H1 (cell line): ENCODE measurements around the gene PHLDB3. TPM values are rescaled to one million over a fixed set of nuclear protein-coding genes. Genes with fewer than 3 reads are reported as not detected.

ENCODE experiments used
- CTCF ChIA-PET: fragments of 300-600 bp; sonication (Branson Sonifier 250); formaldehyde crosslinking; loops from one replicate; lab custom pipeline; 2021; ENCODE audit not compliant: partially characterized antibody; lab: Charles Lee
- POLR2A ChIA-PET: fragments of 300-600 bp; sonication (Branson Sonifier 250); formaldehyde crosslinking; loops from one replicate; lab custom pipeline; 2021; ENCODE audit warnings: inconsistent platforms; ENCODE audit not compliant: partially characterized antibody; lab: Charles Lee
- DNase-seq, 2 experiments: peaks; one replicate each; pipeline versions ENCODE4 v3.0.0 to v3.0.0-alpha.2; 2010 to 2022; ENCODE audit warnings: low spot score in 2 of 2, low read depth in 1 of 2, mixed read lengths in 1 of 2
- FAIRE-seq: peaks from 2 replicates; lab custom pipeline; 2011; peaks lifted over from hg19 to GRCh38; lab: Jason Lieb, UNC
- H2AFZ ChIP-seq: 2 replicates; pipeline ENCODE4 v1.8.1; 2012; ENCODE audit warnings: low read length, inconsistent platforms
- H2AK5ac ChIP-seq: 2 replicates; pipeline ENCODE4 v1.6.1; 2013; ENCODE audit warnings: low read depth, low read length
- H2BK120ac ChIP-seq: replicated peaks from 2 replicates; pipeline ENCODE3; 2013; ENCODE audit warnings: low read depth, low read length, inconsistent platforms
- H2BK12ac ChIP-seq: 2 replicates; pipeline ENCODE4 v1.6.1; 2013; ENCODE audit warnings: low read depth, low read length
- H2BK15ac ChIP-seq: 2 replicates; pipeline ENCODE4 v1.6.1; 2013; ENCODE audit warnings: low read length
- H2BK20ac ChIP-seq: 2 replicates; pipeline ENCODE4 v1.6.1; 2013; ENCODE audit warnings: low read length
- H2BK5ac ChIP-seq: 2 replicates; pipeline ENCODE4 v1.6.1; 2013; ENCODE audit warnings: low read depth, low read length
- H3K14ac ChIP-seq: 2 replicates; pipeline ENCODE4 v1.6.1; 2013; ENCODE audit warnings: inconsistent platforms; ENCODE audit not compliant: insufficient read length
- H3K18ac ChIP-seq: 2 replicates; pipeline ENCODE4 v1.6.1; 2013; ENCODE audit warnings: low read length; ENCODE audit errors: extremely low read depth
- H3K23ac ChIP-seq: 2 replicates; pipeline ENCODE4 v1.6.1; 2013; ENCODE audit warnings: inconsistent platforms; ENCODE audit not compliant: insufficient read length
- H3K23me2 ChIP-seq: 2 replicates; pipeline ENCODE4 v1.6.1; 2013; ENCODE audit warnings: low read depth, low read length
- H3K27ac ChIP-seq: 2 replicates; pipeline ENCODE4 v1.6.1; 2011; ENCODE audit warnings: low read depth, low read length, inconsistent platforms
- H3K27me3 ChIP-seq, 4 experiments: replicated peaks in 1 of 4; 1 replicate in 1 of 4; 2 replicates in 3 of 4; pipeline versions ENCODE4 v1.6.1 to v1.8.1; 2011 to 2013; ENCODE audit warnings: low read length in 3 of 4, mild to moderate bottlenecking in 3 of 4, inconsistent platforms in 2 of 4, mixed read lengths in 2 of 4, moderate library complexity in 1 of 4; ENCODE audit not compliant: control insufficient read depth in 3 of 4, insufficient read depth in 3 of 4; ENCODE audit errors: extremely low read depth in 1 of 4
- H3K36me3 ChIP-seq, 4 experiments: 2 replicates each; pipeline versions ENCODE4 v1.6.1 to v1.8.1; 2011 to 2013; ENCODE audit warnings: mild to moderate bottlenecking in 4 of 4, low read length in 3 of 4, moderate library complexity in 2 of 4, control low read depth in 1 of 4, inconsistent platforms in 1 of 4; ENCODE audit not compliant: insufficient read depth in 4 of 4, control insufficient read depth in 2 of 4
- H3K4ac ChIP-seq: replicated peaks from 2 replicates; pipeline ENCODE3; 2013; ENCODE audit warnings: low read length, low read depth, mixed read lengths, inconsistent platforms; ENCODE audit not compliant: insufficient read length
- H3K4me1 ChIP-seq, 4 experiments: replicated peaks in 1 of 4; 1 replicate in 1 of 4; 2 replicates in 3 of 4; pipeline versions ENCODE4 v1.6.1 to v1.8.1; 2011 to 2013; ENCODE audit warnings: low read length in 3 of 4, inconsistent platforms in 2 of 4, mixed read lengths in 1 of 4; ENCODE audit not compliant: insufficient read depth in 4 of 4, control insufficient read depth in 3 of 4
- H3K4me2 ChIP-seq, 2 experiments: 2 replicates each; pipeline versions ENCODE4 v1.6.1 to v1.8.1; 2011 to 2013; ENCODE audit warnings: low read depth in 2 of 2, low read length in 2 of 2, control low read depth in 1 of 2, inconsistent platforms in 1 of 2, mild to moderate bottlenecking in 1 of 2; ENCODE audit not compliant: insufficient read depth in 1 of 2
- H3K4me3 ChIP-seq, 4 experiments: fragments of 200-600, 300-600 bp in 1 of 4; sonication (generic), shearing (Covaris generic), sonication (Bioruptor Twin) in 1 of 4; 2 replicates each; pipeline versions ENCODE4 v1.5.1 to v1.8.1; 2011 to 2016; ENCODE audit warnings: low read length in 4 of 4, low read depth in 3 of 4, control low read depth in 2 of 4, inconsistent platforms in 2 of 4, mild to moderate bottlenecking in 2 of 4, mixed read lengths in 1 of 4, moderate library complexity in 1 of 4; ENCODE audit not compliant: insufficient read depth in 2 of 4; ENCODE audit errors: extremely low read depth in 1 of 4
- H3K56ac ChIP-seq: replicated peaks from 2 replicates; pipeline ENCODE3; 2013; ENCODE audit warnings: low read depth, mild to moderate bottlenecking, mixed read lengths, low read length, inconsistent platforms; ENCODE audit not compliant: insufficient read length
- H3K79me1 ChIP-seq: 2 replicates; pipeline ENCODE4 v1.6.1; 2013; ENCODE audit warnings: low read depth, low read length, control low read depth
- H3K79me2 ChIP-seq, 2 experiments: 2 replicates each; pipeline versions ENCODE4 v1.6.1 to v1.8.1; 2012 to 2013; ENCODE audit warnings: low read length in 2 of 2, mild to moderate bottlenecking in 2 of 2, inconsistent platforms in 1 of 2; ENCODE audit not compliant: insufficient read depth in 2 of 2, control insufficient read depth in 1 of 2
- H3K9ac ChIP-seq, 4 experiments: replicated peaks in 1 of 4; 1 replicate in 1 of 4; 2 replicates in 3 of 4; pipeline versions ENCODE4 v1.6.1 to v1.8.1; 2011 to 2013; ENCODE audit warnings: low read depth in 3 of 4, low read length in 3 of 4, control low read depth in 2 of 4, mild to moderate bottlenecking in 2 of 4, moderate library complexity in 2 of 4, inconsistent platforms in 1 of 4; ENCODE audit errors: extremely low read depth in 1 of 4
- H3K9me3 ChIP-seq, 2 experiments: 2 replicates each; pipeline versions ENCODE4 v1.6.1 to v1.8.1; 2012 to 2013; ENCODE audit warnings: mild to moderate bottlenecking in 2 of 2, moderate library complexity in 2 of 2, control low read depth in 1 of 2, inconsistent platforms in 1 of 2, low read depth in 1 of 2, low read length in 1 of 2, mixed read lengths in 1 of 2; ENCODE audit not compliant: insufficient read depth in 2 of 2
- H4K20me1 ChIP-seq, 2 experiments: replicated peaks in 1 of 2; 2 replicates each; pipeline versions ENCODE3 to v1.8.1; 2011 to 2013; ENCODE audit warnings: inconsistent platforms in 2 of 2, low read length in 2 of 2, mild to moderate bottlenecking in 1 of 2; ENCODE audit not compliant: insufficient read depth in 2 of 2, control insufficient read depth in 1 of 2
- H4K5ac ChIP-seq: 2 replicates; pipeline ENCODE4 v1.6.1; 2013; ENCODE audit warnings: low read length, low read depth, mixed read lengths, inconsistent platforms; ENCODE audit not compliant: insufficient read length
- H4K8ac ChIP-seq: 2 replicates; pipeline ENCODE4 v1.8.0; 2013; ENCODE audit warnings: mild to moderate bottlenecking, moderate library complexity, low read length, inconsistent platforms; ENCODE audit not compliant: insufficient read depth; ENCODE audit errors: extremely low read depth
- H4K91ac ChIP-seq: replicated peaks from 2 replicates; pipeline ENCODE3; 2013; ENCODE audit warnings: low read length, mixed read lengths, inconsistent platforms; ENCODE audit not compliant: insufficient read length
- ASH2L ChIP-seq: fragments of 200-600, 300-600 bp; sonication (generic); IDR thresholded peaks from one replicate; pipeline ENCODE4 v1.7.1; 2017; ENCODE audit warnings: low read length
- CREB1 ChIP-seq: IDR thresholded peaks from 2 replicates; pipeline ENCODE4 v1.6.1; 2012; ENCODE audit warnings: inconsistent platforms
- HDAC6 ChIP-seq: IDR thresholded peaks from one replicate; pipeline ENCODE4 v1.7.1; 2012; ENCODE audit warnings: low read depth, mild to moderate bottlenecking, inconsistent platforms, low read length, moderate library complexity
- KDM4A ChIP-seq: IDR thresholded peaks from one replicate; pipeline ENCODE4 v1.7.1; 2012; ENCODE audit warnings: low read depth, mild to moderate bottlenecking, moderate library complexity, low read length, inconsistent platforms; ENCODE audit not compliant: severe bottlenecking
- MAX ChIP-seq: IDR thresholded peaks from 2 replicates; pipeline ENCODE4 v1.6.1; 2012; ENCODE audit warnings: inconsistent platforms
- SRF ChIP-seq: IDR thresholded peaks from 2 replicates; pipeline ENCODE4 v1.6.1; 2011; ENCODE audit warnings: mild to moderate bottlenecking, low read depth, low read length, moderate library complexity
- TBP ChIP-seq: IDR thresholded peaks from 2 replicates; pipeline ENCODE4 v1.6.1; 2011; ENCODE audit warnings: low read depth, low read length, improper control_type of control experiment
- YY1 ChIP-seq: IDR thresholded peaks from 2 replicates; pipeline ENCODE4 v1.6.1; 2011; ENCODE audit warnings: low read depth, mild to moderate bottlenecking, low read length
- WGBS, 2 experiments: shearing (Covaris generic) in 1 of 2; methylation state at CpG; one replicate each; pipeline versions ENCODE4 v1.1.6 to v1.1.7; 2013 to 2015; ENCODE audit warnings: low lambda C conversion rate in 2 of 2, mixed read lengths in 2 of 2, inconsistent platforms in 1 of 2, low coverage in 1 of 2, missing lambda C conversion rate in 1 of 2; ENCODE audit not compliant: insufficient replicate concordance in 2 of 2, insufficient coverage in 1 of 2, insufficient read length in 1 of 2; ENCODE audit errors: extremely low coverage in 1 of 2, missing lambda C conversion rate in 1 of 2; 5-methylcytosine and 5-hydroxymethylcytosine counted together
- polyA plus RNA-seq, 7 experiments: library from polyadenylated mRNA; depleted of rRNA in 3 of 7; stranded (reverse) in 5 of 7; unstranded in 2 of 7; fragments of >200 nt in 5 of 7; fragments of 200-250 nt in 2 of 7; gene quantifications; 1 replicate in 5 of 7; 2 replicates in 1 of 7; 4 replicates in 1 of 7; pipeline versions ENCODE4 v1.2.1 to v1.2.3, GENCODE V29; 2011 to 2013; ENCODE audit warnings: missing spikeins in 2 of 7, mixed read lengths in 2 of 7
- total RNA-seq: library from RNA; stranded (reverse); fragmentation: NEBNext Ultra II Directional; extraction: Animal tissue kit (Norgen Biotek cat#: 25700); gene quantifications from 2 replicates; pipeline ENCODE4 v1.2.1, GENCODE V29; 2021

The PHLDB3 gene
- total and polyA plus RNA-seq, 2 of the 8 experiments (the other 6 are each of a cell fraction or from before 2014, with no cell fraction given): 4.0 to 8.5 TPM

GRCh38 chr19:43552198-43552450 lies 47.6 kb upstream of the PHLDB3 start:
- Histone ChIP-seq H3K4ac (no peak overlapping the region), H4K5ac (no peak overlapping the region), H2BK5ac (no peak overlapping the region), H2AFZ (no peak overlapping the region), H3K9me3 (no peaks in the 10 kb centered on the region), H2BK12ac (no peak overlapping the region), H2AK5ac (no peak overlapping the region), H2BK120ac (no peak overlapping the region), H3K56ac (no peak overlapping the region), H2BK15ac (no peak overlapping the region), H3K23ac (no peak overlapping the region), H4K91ac (no peak overlapping the region), H3K4me2 (no peak overlapping the region), H4K8ac (no peak overlapping the region), H3K14ac (no peak overlapping the region), H4K20me1 (peaks cover 0 to 4% of the 10 kb centered on the region in 2 experiments), H3K79me2 (no peaks in the 10 kb centered on the region), H3K36me3 (peaks cover 5 to 28% (median 17%) of the 10 kb centered on the region in 4 experiments; a peak in 6 of 8 replicates), H3K4me1 (0 out of 7 replicates have a peak, but pooled peaks cover 0 to 2% (median 0%) of the 10 kb centered on the region in 4 experiments), H3K23me2 (no peaks in the 10 kb centered on the region), H3K4me3 (no peak overlapping the region), H3K27ac (no peak overlapping the region), H3K27me3 (no peaks in the 10 kb centered on the region), H3K79me1 (0 out of 2 replicates have a peak, but pooled peaks cover 3% of the 10 kb centered on the region), H2BK20ac (no peak overlapping the region), H3K18ac (no peak overlapping the region), H3K9ac (no peak overlapping the region)
- 94% methylated on average over 3 of the region's 3 CpGs; no CpG with 5 or more reads in 1 of the 2 experiments for WGBS, 2 experiments
- ChIA-PET POLR2A (interaction anchor here (1.2 to 1.6 kb wide), 2 partner anchors 19 to 22 kb away, joined by 3 to 4 read pairs; partner anchors contain the start of gene ZNF575), CTCF (interaction anchor here (0.7 to 10.7 kb wide), 5 partner anchors 9 to 241 kb away, joined by 3 to 122 read pairs (median 82); partner anchors contain the start of genes IRGQ, ZNF575 and ZNF576)
- DNase-seq (no peak), FAIRE-seq (no peak)
- TF ChIP-seq TBP: no peak
- TF ChIP-seq MAX: no peak
- no peak for TF ChIP-seq SRF
- TF ChIP-seq CREB1: no peak
- TF ChIP-seq KDM4A: no peak
- TF ChIP-seq YY1: no peak
- TF ChIP-seq HDAC6: no peak
- no peak for TF ChIP-seq ASH2L
